Fibroblast of lung (primary cell): ENCODE results near the gene EXOC3. TPM values are rescaled to one million over a fixed set of nuclear protein-coding genes. Genes with fewer than 3 reads are reported as not detected.

Source experiments
- DNase-seq, 2 donors: peaks; one replicate each; pipeline versions ENCODE4 v3.0.0 to v3.0.0-alpha.2; 2010; ENCODE audit warnings: low read depth in 2 of 2
- H2AFZ ChIP-seq: 2 replicates; pipeline ENCODE4 v1.5.1; 2012; ENCODE audit warnings: low read length, control low read depth, inconsistent platforms
- H3K27ac ChIP-seq: 2 replicates; pipeline ENCODE4 v1.5.1; 2011; ENCODE audit warnings: low read length, control low read depth; ENCODE audit not compliant: insufficient read depth
- H3K27me3 ChIP-seq: 2 replicates; pipeline ENCODE4 v1.5.1; 2011; ENCODE audit warnings: mild to moderate bottlenecking, low read length; ENCODE audit not compliant: control insufficient read depth, insufficient read depth
- H3K36me3 ChIP-seq: 2 replicates; pipeline ENCODE4 v1.5.1; 2011; ENCODE audit warnings: low read length; ENCODE audit not compliant: control insufficient read depth, insufficient read depth
- H3K4me1 ChIP-seq: 2 replicates; pipeline ENCODE4 v1.5.1; 2011; ENCODE audit warnings: low read length; ENCODE audit not compliant: control insufficient read depth, insufficient read depth; ENCODE audit errors: extremely low read depth
- H3K4me2 ChIP-seq: 2 replicates; pipeline ENCODE4 v1.5.1; 2011; ENCODE audit warnings: low read length, control low read depth; ENCODE audit not compliant: insufficient read depth; ENCODE audit errors: extremely low read depth
- H3K4me3 ChIP-seq, 4 experiments: fragments of 200-600 bp in 1 of 4; sonication (generic) in 1 of 4; replicated peaks in 1 of 4; 2 replicates each; pipeline ENCODE4 v1.5.1; 2011 to 2016; ENCODE audit warnings: low read length in 4 of 4, low read depth in 3 of 4, mild to moderate bottlenecking in 3 of 4, control low read depth in 2 of 4, inconsistent platforms in 1 of 4, mixed read lengths in 1 of 4; ENCODE audit not compliant: insufficient read depth in 1 of 4; ENCODE audit errors: control extremely low read depth in 1 of 4
- H3K79me2 ChIP-seq: 2 replicates; pipeline ENCODE4 v1.5.1; 2012; ENCODE audit warnings: mild to moderate bottlenecking, low read length, inconsistent platforms; ENCODE audit not compliant: control insufficient read depth, insufficient read depth
- H3K9ac ChIP-seq: 2 replicates; pipeline ENCODE4 v1.5.1; 2011; ENCODE audit warnings: mild to moderate bottlenecking, low read length, control low read depth; ENCODE audit not compliant: insufficient read depth
- H3K9me3 ChIP-seq: 2 replicates; pipeline ENCODE4 v1.5.1; 2012; ENCODE audit warnings: low read depth, low read length; ENCODE audit not compliant: control insufficient read depth, insufficient read depth
- H4K20me1 ChIP-seq: 2 replicates; pipeline ENCODE4 v1.5.1; 2011; ENCODE audit warnings: low read length; ENCODE audit not compliant: control insufficient read depth, insufficient read depth; ENCODE audit errors: extremely low read depth
- CTCF ChIP-seq, 2 donors: IDR thresholded peaks in 1 of 2; conservative IDR thresholded peaks in 1 of 2; 1 replicate in 1 of 2; 2 replicates in 1 of 2; pipeline ENCODE4 v1.5.1; 2011 to 2012; ENCODE audit warnings: low read length in 2 of 2, control low read depth in 1 of 2, inconsistent platforms in 1 of 2, low read depth in 1 of 2, mild to moderate bottlenecking in 1 of 2
- EZH2 ChIP-seq: IDR thresholded peaks from 2 replicates; pipeline ENCODE4 v1.5.1; 2012; ENCODE audit warnings: low read length, control low read depth, mild to moderate bottlenecking; ENCODE audit errors: missing control alignments
- polyA plus RNA-seq, 2 donors: library from polyadenylated mRNA; depleted of rRNA in 1 of 2; stranded (reverse) in 1 of 2; unstranded in 1 of 2; fragments of >200 nt; gene quantifications; 2 replicates each; pipeline ENCODE4 v1.2.1, GENCODE V29; 2011 to 2012; ENCODE audit warnings: missing spikeins in 1 of 2
- total RNA-seq: library from RNA; depleted of rRNA; stranded (reverse); fragments of >200 nt; gene quantifications from 2 replicates; pipeline ENCODE4 v1.2.1, GENCODE V29; 2014

EXOC3 gene
- total and polyA plus RNA-seq, 2 donors (not counting 1 experiment from before 2014, with no cell fraction given), result 19.9 to 34.5 TPM

- no peaks in the 10 kb centered on the region for H3K9me3 ChIP-seq
- H3K9ac ChIP-seq, result no peak overlapping the region
- no peaks in the 10 kb centered on the region for H3K36me3 ChIP-seq
- no peak for TF ChIP-seq CTCF (conservative IDR thresholded peaks at IDR 0.05 in 1 of 2, IDR thresholded peaks at IDR 0.05 in 1 of 2; ENCODE audit: low read depth in 1 of 2, low read length in 2 of 2)
- no peak for TF ChIP-seq EZH2
- H4K20me1 ChIP-seq, result no peaks in the 10 kb centered on the region
- no peak for DNase-seq
- H3K27ac ChIP-seq, result no peak overlapping the region
- H3K4me3 ChIP-seq, result no peak overlapping the region
- no peaks in the 10 kb centered on the region for H3K79me2 ChIP-seq
- H2AFZ ChIP-seq, result no peak overlapping the region
- H3K4me2 ChIP-seq, result no peak overlapping the region
- H3K4me1 ChIP-seq, result no peaks in the 10 kb centered on the region
- H3K27me3 ChIP-seq, result peaks cover 6% of the 10 kb centered on the region
Measured at GRCh38 chr5:478369-478981, 35.5 kb downstream of the EXOC3 start.

- H3K27me3 ChIP-seq, result peaks cover 6% of the 10 kb centered on the region
- H3K4me3 ChIP-seq, result no peak overlapping the region
- DNase-seq, result no peak
Measured at GRCh38 chr5:478982-479535, 36.1 kb downstream of the EXOC3 start.

More at GRCh38 chr5:478982-479535, 36.1 kb downstream of the EXOC3 start:
- H3K79me2 ChIP-seq, result no peaks in the 10 kb centered on the region
- no peak overlapping the region for H3K4me2 ChIP-seq
- H3K27ac ChIP-seq, result no peak overlapping the region
- no peaks in the 10 kb centered on the region for H4K20me1 ChIP-seq
- no peaks in the 10 kb centered on the region for H3K4me1 ChIP-seq
- H2AFZ ChIP-seq, result no peak overlapping the region
- TF ChIP-seq CTCF (conservative IDR thresholded peaks at IDR 0.05 in 1 of 2, IDR thresholded peaks at IDR 0.05 in 1 of 2; ENCODE audit: low read depth in 1 of 2, low read length in 2 of 2), result no peak
- no peak for TF ChIP-seq EZH2
- no peak overlapping the region for H3K9ac ChIP-seq
- no peaks in the 10 kb centered on the region for H3K9me3 ChIP-seq
- H3K36me3 ChIP-seq, result no peaks in the 10 kb centered on the region
